HT-29 (cell line): ENCODE data around the gene OLFML1. TPM values are rescaled to one million over a fixed set of nuclear protein-coding genes. Genes with fewer than 3 reads are reported as not detected.
"Not testable (repeated sequence)": the region's sequence is repeated elsewhere in the genome, so short reads cannot be mapped to it uniquely, and the experiment has no call there.

ENCODE experiments used
- DNase-seq: peaks from one replicate; pipeline ENCODE4 v3.0.0-alpha.2; 2015; ENCODE audit warnings: low spot score
- total RNA-seq: library from RNA; depleted of rRNA; stranded (reverse); fragments of >200 nt; shearing (Covaris generic); gene quantifications from 2 replicates; pipeline ENCODE4 v1.2.3, GENCODE V29; 2014

OLFML1 gene
- total RNA-seq, 1 experiment from 2014 or later: not detected

GRCh38 chr11:7512525-7513233 is 27.4 kb downstream of the OLFML1 start:
- DNase-seq: no peak

- DNase-seq: peak; percentile 80
Measured at GRCh38 chr11:7513234-7514098, 28.2 kb downstream of the OLFML1 start, which contains the start of gene PPFIBP2. Gene PPFIBP2, plus strand, starts transcription at chr11:7513999. Its CDS starts 35,477 bp downstream, at chr11:7549476.

- no peak for DNase-seq
Measured at GRCh38 chr11:7514099-7514591, 28.8 kb downstream of the OLFML1 start.

GRCh38 chr11:7515447-7515886 is 30.2 kb downstream of the OLFML1 start:
- no peak for DNase-seq

- no peak for DNase-seq
Measured at GRCh38 chr11:7516475-7516874, 31.2 kb downstream of the OLFML1 start.

GRCh38 chr11:7517743-7518142 is 32.4 kb downstream of the OLFML1 start:
- not testable (repeated sequence) for DNase-seq

- DNase-seq: no peak
Measured at GRCh38 chr11:7518811-7519562, 33.7 kb downstream of the OLFML1 start.

- DNase-seq: no peak
Measured at GRCh38 chr11:7520011-7520942, 35.0 kb downstream of the OLFML1 start.

- no peak for DNase-seq
Measured at GRCh38 chr11:7520981-7521487, 35.7 kb downstream of the OLFML1 start.

- no peak for DNase-seq
Measured at GRCh38 chr11:7522121-7522520, 36.8 kb downstream of the OLFML1 start.

GRCh38 chr11:7522546-7522945 is 37.2 kb downstream of the OLFML1 start:
- no peak for DNase-seq

- DNase-seq: no peak
Measured at GRCh38 chr11:7523416-7524210, 38.3 kb downstream of the OLFML1 start.

GRCh38 chr11:7524462-7525235 is 39.3 kb downstream of the OLFML1 start:
- DNase-seq: no peak

- DNase-seq: no peak
Measured at GRCh38 chr11:7525424-7525823, 40.1 kb downstream of the OLFML1 start.

GRCh38 chr11:7527029-7527428 is 41.7 kb downstream of the OLFML1 start:
- no peak for DNase-seq

GRCh38 chr11:7528514-7529049 is 43.3 kb downstream of the OLFML1 start:
- DNase-seq: no peak

- no peak for DNase-seq
Measured at GRCh38 chr11:7530013-7530640, 44.8 kb downstream of the OLFML1 start.

- DNase-seq: no peak
Measured at GRCh38 chr11:7531011-7531410, 45.7 kb downstream of the OLFML1 start.
